DMS 273 (cell line): ENCODE data around the gene RIPK3.
"Not testable (repeated sequence)": the region's sequence is repeated elsewhere in the genome, so short reads cannot be mapped to it uniquely, and the experiment has no call there.

Experiments
- DNase-seq: peaks from one replicate; lab custom pipeline; 2025; ENCODE audit not compliant: unreplicated experiment; lab: John Stamatoyannopoulos, UW

The RIPK3 gene

DNA sequence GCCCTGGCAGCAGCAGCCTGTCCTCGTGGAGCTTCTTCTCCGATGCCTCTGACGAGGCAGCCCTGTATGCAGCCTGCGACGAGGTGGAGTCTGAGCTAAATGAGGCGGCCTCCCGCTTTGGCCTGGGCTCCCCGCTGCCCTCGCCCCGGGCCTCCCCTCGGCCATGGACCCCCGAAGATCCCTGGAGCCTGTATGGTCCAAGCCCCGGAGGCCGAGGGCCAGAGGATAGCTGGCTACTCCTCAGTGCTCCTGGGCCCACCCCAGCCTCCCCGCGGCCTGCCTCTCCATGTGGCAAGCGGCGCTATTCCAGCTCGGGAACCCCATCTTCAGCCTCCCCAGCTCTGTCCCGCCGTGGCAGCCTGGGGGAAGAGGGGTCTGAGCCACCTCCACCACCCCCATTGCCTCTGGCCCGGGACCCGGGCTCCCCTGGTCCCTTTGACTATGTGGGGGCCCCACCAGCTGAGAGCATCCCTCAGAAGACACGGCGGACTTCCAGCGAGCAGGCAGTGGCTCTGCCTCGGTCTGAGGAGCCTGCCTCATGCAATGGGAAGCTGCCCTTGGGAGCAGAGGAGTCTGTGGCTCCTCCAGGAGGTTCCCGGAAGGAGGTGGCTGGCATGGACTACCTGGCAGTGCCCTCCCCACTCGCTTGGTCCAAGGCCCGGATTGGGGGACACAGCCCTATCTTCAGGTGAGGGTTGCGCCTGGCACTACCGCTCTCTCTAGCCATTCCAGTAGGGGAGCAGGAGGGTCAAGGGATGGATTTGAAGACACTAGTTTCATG is 30.3 kb upstream of the RIPK3 start:
- no peak for DNase-seq

- DNase-seq, result no peak
These were observed 29.7 kb upstream of the RIPK3 start for GRCh38 chr14:24369463-24369862.

GRCh38 chr14:24368562-24369252 is 28.9 kb upstream of the RIPK3 start:
- DNase-seq, result peak; percentile 96

- DNase-seq, result peak; percentile 84
These were observed 28.4 kb upstream of the RIPK3 start for GRCh38 chr14:24368212-24368561.

- DNase-seq, result peak; percentile 97
These were observed 27.9 kb upstream of the RIPK3 start, which contains the start of gene NFATC4 for GRCh38 chr14:24367514-24368211. Gene NFATC4, plus strand, starts transcription at chr14:24368184. Its CDS starts 157 bp downstream, at chr14:24368341.

- peak; percentile 99 for DNase-seq
These were observed 27.1 kb upstream of the RIPK3 start for GRCh38 chr14:24366721-24367513.

- no peak for DNase-seq
These were observed 26.6 kb upstream of the RIPK3 start for GRCh38 chr14:24366413-24366720.

GRCh38 chr14:24365600-24366412 is 26.0 kb upstream of the RIPK3 start:
- DNase-seq, result peak; percentile 89

DNA sequence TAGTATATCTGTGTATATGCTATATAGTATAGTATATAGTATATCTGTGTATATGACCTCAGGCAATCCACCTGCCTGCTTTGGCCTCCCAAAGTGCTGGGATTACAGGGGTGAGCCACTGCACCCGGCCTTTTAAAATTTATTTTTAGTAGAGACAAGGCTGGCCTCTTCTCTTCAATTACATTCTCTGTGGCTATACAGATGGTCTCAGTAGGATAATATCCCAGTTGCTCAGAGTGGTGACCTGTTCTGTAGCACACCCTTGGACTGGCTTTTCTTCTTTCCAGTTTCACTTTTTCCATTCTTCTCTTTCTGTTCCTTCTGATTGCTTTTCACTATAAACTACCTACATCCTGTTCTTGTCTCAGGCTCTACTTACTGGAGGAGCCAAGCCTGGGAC is 25.1 kb upstream of the RIPK3 start:
- peak; percentile 24 for DNase-seq

DNA sequence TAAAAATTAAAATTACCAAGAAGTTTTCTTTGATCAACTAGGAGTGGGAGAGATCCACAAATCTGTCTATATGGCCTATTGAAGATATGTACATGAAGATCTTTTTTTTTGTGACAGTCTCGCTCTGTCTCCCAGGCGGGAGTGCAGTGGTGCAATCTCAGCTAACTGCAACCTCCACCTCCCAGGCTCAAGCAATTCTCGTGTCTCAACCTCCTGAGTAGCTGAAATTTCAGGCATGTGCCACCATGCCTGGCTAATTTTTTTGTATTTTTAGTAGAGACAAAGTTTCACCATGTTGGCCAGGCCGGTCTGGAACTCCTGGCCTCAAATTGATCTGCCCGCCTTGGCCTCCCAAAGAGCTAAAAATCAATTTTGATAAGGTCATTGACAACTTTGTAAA is 23.6 kb upstream of the RIPK3 start:
- DNase-seq, result no peak

DNA sequence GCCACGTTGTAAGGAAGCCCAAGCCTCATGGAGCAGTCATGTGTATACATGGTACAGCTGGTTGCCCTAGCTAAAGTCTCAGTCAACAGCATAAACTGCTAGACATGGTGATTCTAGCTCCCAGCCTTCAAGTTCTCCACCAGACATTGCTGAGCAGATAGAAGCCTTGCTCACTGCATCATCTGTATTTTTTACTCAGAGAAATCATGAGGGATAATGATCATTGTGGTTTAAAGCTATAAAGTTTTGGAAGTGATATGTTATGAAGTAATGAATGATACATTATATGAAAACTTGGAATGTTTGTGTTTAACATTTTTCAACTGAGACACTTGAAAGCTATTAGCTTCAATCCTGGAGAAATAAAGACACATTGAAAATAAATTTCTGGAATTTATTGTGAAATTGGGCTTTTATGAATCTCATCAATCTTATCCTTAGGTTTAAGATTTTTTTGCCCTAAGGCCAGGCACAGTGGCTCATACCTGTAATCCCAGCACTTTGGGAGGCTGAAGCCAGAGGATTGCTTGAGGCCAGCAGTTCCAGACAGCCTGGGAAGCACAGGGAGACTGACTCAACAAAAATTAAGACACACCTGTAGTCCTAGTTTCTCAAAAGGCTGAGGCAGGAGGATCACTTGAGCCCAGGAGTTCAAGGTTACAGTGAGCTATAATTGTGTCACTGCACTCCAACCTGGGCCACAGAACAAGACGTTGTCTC is 22.6 kb upstream of the RIPK3 start:
- DNase-seq, result no peak

DNA sequence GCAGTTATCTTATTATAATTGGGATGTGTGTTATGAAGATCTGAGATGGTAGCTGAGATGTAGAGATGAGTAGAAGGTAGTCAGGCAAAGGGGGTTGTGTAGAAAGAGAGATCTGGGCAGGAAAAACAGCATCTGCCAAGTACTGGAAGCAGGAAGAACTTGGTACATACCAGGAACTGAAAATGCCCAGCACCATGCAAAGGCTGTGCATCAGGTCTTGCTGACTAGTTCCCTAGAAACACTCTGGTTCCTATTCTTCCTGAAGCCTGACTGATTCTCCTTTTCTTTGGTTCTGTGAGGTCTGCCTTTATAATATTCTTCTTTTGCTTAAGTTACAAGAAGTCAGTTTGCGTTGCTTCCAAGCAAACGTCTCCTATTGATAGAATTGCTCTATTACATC is 21.5 kb upstream of the RIPK3 start:
- DNase-seq, result no peak

DNA sequence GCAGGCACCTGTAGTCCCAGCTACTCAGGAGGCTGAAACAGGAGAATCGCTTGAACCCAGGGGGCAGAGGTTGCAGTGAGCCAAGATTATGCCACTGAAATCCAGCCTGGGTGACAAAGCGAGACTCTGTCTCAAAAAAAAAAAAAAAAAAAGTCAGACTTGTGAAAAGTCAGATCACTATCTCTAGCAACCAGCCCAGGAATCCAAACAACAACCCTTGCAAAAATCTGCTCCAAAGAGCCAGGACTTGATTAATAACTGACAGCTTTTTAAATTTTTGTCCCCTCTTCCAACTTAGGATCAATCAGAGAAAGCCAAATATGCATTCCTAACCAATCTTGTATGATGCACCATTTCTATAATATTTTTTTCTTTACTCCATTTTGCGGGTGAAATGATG is 20.5 kb upstream of the RIPK3 start:
- DNase-seq, result no peak

- DNase-seq, result no peak
These were observed 16.4 kb upstream of the RIPK3 start for GRCh38 chr14:24356208-24356607.

DNA sequence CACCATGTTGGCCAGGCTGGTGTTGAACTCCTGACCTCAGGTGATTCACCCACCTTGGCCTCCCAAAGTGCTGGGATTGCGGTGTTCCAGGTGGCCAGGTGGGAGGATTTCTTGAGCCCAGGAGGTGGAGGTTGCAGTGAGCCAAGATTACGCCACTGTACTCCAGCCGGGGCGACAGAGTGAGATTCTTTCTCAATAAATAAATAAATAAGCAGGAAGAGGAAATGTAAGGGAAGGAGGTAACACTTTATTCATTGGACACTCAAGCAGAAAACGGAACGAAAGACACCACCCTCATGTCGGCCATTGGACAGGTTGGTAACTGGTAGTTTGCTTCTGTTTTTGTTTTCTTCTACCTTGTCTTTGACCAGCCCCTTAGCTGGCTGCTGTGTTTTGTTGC is 15.2 kb upstream of the RIPK3 start:
- DNase-seq, result no peak

DNA sequence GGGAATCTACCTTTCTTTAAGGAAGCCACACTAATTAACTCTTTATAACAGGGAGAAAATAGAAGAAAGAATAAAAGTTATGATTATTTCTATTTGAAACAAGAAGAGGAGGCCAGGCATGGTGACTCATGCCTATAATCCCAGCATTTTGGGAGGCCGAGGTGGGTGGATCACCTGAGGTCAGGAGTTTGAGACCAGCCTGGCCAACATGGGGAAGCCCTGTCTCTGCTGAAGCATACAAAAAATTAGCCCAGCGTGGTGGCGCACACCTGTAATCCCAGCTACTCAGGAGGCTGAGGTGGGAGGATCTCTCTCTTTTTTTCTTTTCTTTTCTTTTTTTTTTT is 14.7 kb upstream of the RIPK3 start:
- not testable (repeated sequence) for DNase-seq

- no peak for DNase-seq
These were observed 14.0 kb upstream of the RIPK3 start for GRCh38 chr14:24353559-24354481.

- peak; percentile 74 for DNase-seq
These were observed 11.7 kb upstream of the RIPK3 start for GRCh38 chr14:24351517-24351916.

DNA sequence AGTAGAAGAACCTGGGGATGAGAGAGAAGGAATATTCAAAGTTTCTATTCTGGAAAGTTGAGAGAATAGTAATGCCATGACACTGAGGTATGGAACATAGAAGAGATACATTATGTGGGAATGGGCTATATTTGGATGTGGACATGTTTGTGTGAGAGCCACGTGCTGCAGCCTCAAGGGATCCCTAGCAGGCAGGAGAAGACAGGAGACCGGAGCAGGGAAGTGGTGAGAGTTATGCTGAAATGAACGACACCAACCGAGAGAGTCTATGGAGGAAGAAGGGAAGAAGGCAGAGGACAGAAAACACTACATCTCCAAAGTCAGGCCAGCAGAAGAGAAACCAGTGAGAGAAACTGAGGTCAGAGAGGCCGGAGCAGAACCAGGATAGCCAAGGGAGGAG is 10.0 kb upstream of the RIPK3 start:
- DNase-seq, result no peak
